ENCODE results near the gene NF2. TPM values are rescaled to one million over a fixed set of nuclear protein-coding genes. Genes with fewer than 3 reads are reported as not detected.
A peak's percentile ranks its signal among the peaks of the same experiment; 100 is the strongest.

NF2 gene
- total and polyA plus RNA-seq, 3 experiments from 2014 or later = 21.4 to 53.3 (median 51.6) TPM

- ChIA-PET CTCF (no interaction called here), POLR2A (interaction anchor here (0.5 kb wide), 1 partner anchor 23 kb away, joined by 3 read pairs; no protein-coding TSS in a partner anchor)
- Histone ChIP-seq H3K27me3 (ENCODE audit: insufficient read depth, low read length, poor library complexity, severe bottlenecking) (no peaks in the 10 kb centered on the region), H3K36me3 (ENCODE audit: insufficient read depth, low read length) (no peaks in the 10 kb centered on the region), H3K4me1 (ENCODE audit: insufficient read depth, low read length) (no peaks in the 10 kb centered on the region), H3K27ac (ENCODE audit: low read depth, low read length) (no peak overlapping the region), H3K9me3 (ENCODE audit: low read length) (no peaks in the 10 kb centered on the region), H3K4me3 (ENCODE audit: low read length) (no peak overlapping the region)
- Mint-ChIP-seq H3K4me1 (no peaks in the 10 kb centered on the region), H3K4me3 (no peak overlapping the region), H3K36me3 (no peaks in the 10 kb centered on the region), H3K27me3 (peaks cover 12 to 32% of the 10 kb centered on the region in 2 donors), H3K9me3 (no peaks in the 10 kb centered on the region), H3K27ac (no peak overlapping the region)
- DNase-seq = no peak
Measured at GRCh38 chr22:29710922-29711593, 107.6 kb downstream of the NF2 start.

- H3K4me3 ChIP-seq (ENCODE audit: low read length) = no peak overlapping the region
- H3K36me3 ChIP-seq (ENCODE audit: insufficient read depth, low read length) = no peaks in the 10 kb centered on the region
- POLR2A ChIA-PET = no interaction called here
- H3K4me1 ChIP-seq (ENCODE audit: insufficient read depth, low read length) = no peaks in the 10 kb centered on the region
- Mint-ChIP-seq H3K36me3 (no peaks in the 10 kb centered on the region), H3K27me3 (peaks cover 21 to 41% of the 10 kb centered on the region in 2 donors), H3K4me1 (no peaks in the 10 kb centered on the region), H3K9me3 (no peaks in the 10 kb centered on the region), H3K27ac (no peak overlapping the region), H3K4me3 (no peak overlapping the region)
- CTCF ChIA-PET = no interaction called here
- no peak for DNase-seq
- no peaks in the 10 kb centered on the region for H3K9me3 ChIP-seq (ENCODE audit: low read length)
- H3K27ac ChIP-seq (ENCODE audit: low read depth, low read length) = no peak overlapping the region
- no peaks in the 10 kb centered on the region for H3K27me3 ChIP-seq (ENCODE audit: insufficient read depth, low read length, poor library complexity, severe bottlenecking)
Measured at GRCh38 chr22:29712119-29712518, 108.7 kb downstream of the NF2 start.

- H3K27ac Mint-ChIP-seq = no peak overlapping the region
Measured at GRCh38 chr22:29713156-29713727, 109.8 kb downstream of the NF2 start.

DNA sequence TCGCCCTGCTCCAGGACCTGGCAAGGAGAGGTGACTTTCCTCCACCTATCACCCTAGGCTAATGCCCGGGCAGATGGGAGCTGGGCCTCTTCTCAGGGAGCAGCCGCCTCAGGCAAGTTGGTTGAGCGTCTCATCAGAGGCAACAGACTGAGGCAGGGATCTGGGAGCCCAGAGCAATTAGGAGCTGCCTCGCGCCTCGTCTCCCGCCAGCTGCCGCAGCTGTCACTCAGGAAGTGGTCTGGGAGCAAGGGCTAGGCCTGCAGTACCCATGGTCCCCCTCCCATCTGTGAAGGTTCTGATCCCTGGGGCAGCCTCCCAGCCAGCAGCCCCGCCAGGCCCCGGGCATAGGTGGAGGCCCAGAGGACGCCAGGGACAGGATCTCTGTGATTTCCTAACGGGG is 111.8 kb downstream of the NF2 start:
- POLR2A ChIA-PET = no interaction called here
- DNase-seq = no peak
- H3K27ac ChIP-seq (ENCODE audit: low read depth, low read length) = no peak overlapping the region
- no peaks in the 10 kb centered on the region for H3K9me3 ChIP-seq (ENCODE audit: low read length)
- H3K36me3 Mint-ChIP-seq = no peaks in the 10 kb centered on the region
- H3K27me3 ChIP-seq (ENCODE audit: insufficient read depth, low read length, poor library complexity, severe bottlenecking) = peaks cover 7% of the 10 kb centered on the region
- H3K4me3 ChIP-seq (ENCODE audit: low read length) = no peak overlapping the region
- H3K27ac Mint-ChIP-seq = no peak overlapping the region
- H3K4me1 Mint-ChIP-seq = peaks cover 0 to 13% (median 5%) of the 10 kb centered on the region in 3 donors
- no peaks in the 10 kb centered on the region for H3K4me1 ChIP-seq (ENCODE audit: insufficient read depth, low read length)
- CTCF ChIA-PET = interaction anchor here (1.0 kb wide), 1 partner anchor 14 kb away, joined by 3 read pairs; no protein-coding TSS in a partner anchor
- H3K36me3 ChIP-seq (ENCODE audit: insufficient read depth, low read length) = no peaks in the 10 kb centered on the region
- H3K9me3 Mint-ChIP-seq = peaks cover 0 to 1% (median 0%) of the 10 kb centered on the region in 5 donors
- no peak overlapping the region for H3K4me3 Mint-ChIP-seq
- H3K27me3 Mint-ChIP-seq = peaks cover 41 to 57% of the 10 kb centered on the region in 2 donors

More at GRCh38 chr22:29713156-29713727, 109.8 kb downstream of the NF2 start:
- Histone ChIP-seq H3K9me3 (ENCODE audit: low read length) (no peaks in the 10 kb centered on the region), H3K27me3 (ENCODE audit: insufficient read depth, low read length, poor library complexity, severe bottlenecking) (peaks cover 2% of the 10 kb centered on the region), H3K4me1 (ENCODE audit: insufficient read depth, low read length) (no peaks in the 10 kb centered on the region), H3K4me3 (ENCODE audit: low read length) (no peak overlapping the region), H3K36me3 (ENCODE audit: insufficient read depth, low read length) (no peaks in the 10 kb centered on the region), H3K27ac (ENCODE audit: low read depth, low read length) (no peak overlapping the region)
- DNase-seq = no peak
- ChIA-PET POLR2A (interaction anchor here (0.5 kb wide), 1 partner anchor 9 kb away, joined by 3 read pairs; no protein-coding TSS in a partner anchor), CTCF (interaction anchor here (1.0 kb wide), 1 partner anchor 77 kb away, joined by 3 read pairs; no protein-coding TSS in a partner anchor)
- Mint-ChIP-seq H3K4me3 (no peak overlapping the region), H3K36me3 (no peaks in the 10 kb centered on the region), H3K9me3 (no peaks in the 10 kb centered on the region), H3K4me1 (peaks cover 0 to under 1% (median under 1%) of the 10 kb centered on the region in 3 donors), H3K27me3 (peaks cover 32 to 46% of the 10 kb centered on the region in 2 donors)

- DNase-seq = no peak
- peaks cover 7% of the 10 kb centered on the region for H3K27me3 ChIP-seq (ENCODE audit: insufficient read depth, low read length, poor library complexity, severe bottlenecking)
- Mint-ChIP-seq H3K4me3 (no peak overlapping the region), H3K9me3 (peaks cover 0 to 1% (median 0%) of the 10 kb centered on the region in 5 donors), H3K4me1 (peaks cover 0 to 13% (median 5%) of the 10 kb centered on the region in 3 donors), H3K27me3 (peaks cover 41 to 57% of the 10 kb centered on the region in 2 donors), H3K27ac (peak overlapping the region in 1 of 8 donors; percentile 93), H3K36me3 (no peaks in the 10 kb centered on the region)
- no peaks in the 10 kb centered on the region for H3K4me1 ChIP-seq (ENCODE audit: insufficient read depth, low read length)
- POLR2A ChIA-PET = no interaction called here
- no peak overlapping the region for H3K27ac ChIP-seq (ENCODE audit: low read depth, low read length)
- CTCF ChIA-PET = interaction anchor here (1.0 kb wide), 1 partner anchor 14 kb away, joined by 3 read pairs; no protein-coding TSS in a partner anchor
- H3K4me3 ChIP-seq (ENCODE audit: low read length) = no peak overlapping the region
- no peaks in the 10 kb centered on the region for H3K36me3 ChIP-seq (ENCODE audit: insufficient read depth, low read length)
- H3K9me3 ChIP-seq (ENCODE audit: low read length) = no peaks in the 10 kb centered on the region
Measured at GRCh38 chr22:29715705-29716104, 112.3 kb downstream of the NF2 start.

DNA sequence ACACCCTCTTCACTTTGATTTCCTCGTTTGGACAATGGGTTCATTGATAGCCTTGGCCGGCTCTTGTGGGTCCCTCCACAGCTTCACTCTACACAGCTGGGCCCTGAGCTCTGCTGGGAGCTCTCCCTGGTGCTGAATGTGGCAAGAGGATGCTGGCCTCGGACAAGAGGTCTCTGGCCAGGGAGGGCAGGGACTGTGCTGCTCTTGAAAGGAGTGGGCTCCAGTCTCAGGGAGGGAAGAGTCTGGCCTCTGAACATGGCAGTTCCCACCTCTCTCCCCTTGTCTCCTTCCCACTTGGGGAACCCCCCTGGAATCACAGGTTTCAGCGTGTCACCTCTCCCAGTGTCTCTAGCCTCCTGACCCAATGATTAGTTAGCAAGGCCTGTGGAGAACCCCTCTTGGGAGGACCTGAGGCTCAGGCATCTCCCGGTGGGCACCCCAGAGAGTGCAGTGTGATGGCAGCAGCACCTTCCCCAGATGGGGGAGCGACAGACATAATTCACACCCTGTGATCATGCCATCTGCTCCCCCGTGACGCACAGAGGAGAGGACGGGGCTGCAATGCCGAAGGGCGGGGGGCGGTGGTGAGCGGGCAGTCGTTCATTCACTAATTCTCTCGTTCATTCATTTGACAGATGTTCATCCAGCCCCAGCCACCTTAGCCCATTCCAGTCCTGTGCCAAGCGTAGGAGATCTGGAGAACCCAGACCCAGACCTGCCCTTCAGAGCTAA is 113.5 kb downstream of the NF2 start:
- H3K4me3 Mint-ChIP-seq = no peak overlapping the region
- no peaks in the 10 kb centered on the region for H3K36me3 Mint-ChIP-seq
- CTCF ChIA-PET = no interaction called here
- H3K4me1 ChIP-seq (ENCODE audit: insufficient read depth, low read length) = no peaks in the 10 kb centered on the region
- no peaks in the 10 kb centered on the region for H3K36me3 ChIP-seq (ENCODE audit: insufficient read depth, low read length)
- H3K27ac ChIP-seq (ENCODE audit: low read depth, low read length) = no peak overlapping the region
- peaks cover 7% of the 10 kb centered on the region for H3K27me3 ChIP-seq (ENCODE audit: insufficient read depth, low read length, poor library complexity, severe bottlenecking)
- no peak for DNase-seq
- POLR2A ChIA-PET = no interaction called here
- H3K27ac Mint-ChIP-seq = no peak overlapping the region
- peaks cover 0 to 13% (median 5%) of the 10 kb centered on the region in 3 donors for H3K4me1 Mint-ChIP-seq
- H3K27me3 Mint-ChIP-seq = peaks cover 43 to 61% of the 10 kb centered on the region in 2 donors
- no peaks in the 10 kb centered on the region for H3K9me3 ChIP-seq (ENCODE audit: low read length)
- peaks cover 0 to 1% (median 0%) of the 10 kb centered on the region in 5 donors for H3K9me3 Mint-ChIP-seq
- H3K4me3 ChIP-seq (ENCODE audit: low read length) = no peak overlapping the region

GRCh38 chr22:29717789-29718188 is 114.4 kb downstream of the NF2 start:
- H3K4me1 ChIP-seq (ENCODE audit: insufficient read depth, low read length) = no peaks in the 10 kb centered on the region
- Mint-ChIP-seq H3K27ac (peak overlapping the region in 1 of 8 donors; percentile 68), H3K9me3 (peaks cover 0 to 1% (median 0%) of the 10 kb centered on the region in 5 donors), H3K27me3 (peaks cover 40 to 61% of the 10 kb centered on the region in 2 donors), H3K4me3 (no peak overlapping the region), H3K36me3 (no peaks in the 10 kb centered on the region), H3K4me1 (peaks cover 0 to 13% (median 5%) of the 10 kb centered on the region in 3 donors)
- DNase-seq = no peak
- no peak overlapping the region for H3K27ac ChIP-seq (ENCODE audit: low read depth, low read length)
- ChIA-PET CTCF (no interaction called here), POLR2A (no interaction called here)
- H3K27me3 ChIP-seq (ENCODE audit: insufficient read depth, low read length, poor library complexity, severe bottlenecking) = peaks cover 7% of the 10 kb centered on the region
- H3K9me3 ChIP-seq (ENCODE audit: low read length) = no peaks in the 10 kb centered on the region
- no peak overlapping the region for H3K4me3 ChIP-seq (ENCODE audit: low read length)
- H3K36me3 ChIP-seq (ENCODE audit: insufficient read depth, low read length) = no peaks in the 10 kb centered on the region
